Ishikawa (cell line): Measurements from ENCODE around the gene FRMPD2.

ENCODE experiments used
- CEBPB ChIP-seq: IDR thresholded peaks from 2 replicates; pipeline ENCODE4 v1.6.1; 2012
- CREB1 ChIP-seq: IDR thresholded peaks from 2 replicates; pipeline ENCODE4 v1.6.1; 2012; ENCODE audit warnings: low read depth
- EGR1 ChIP-seq: IDR thresholded peaks from 2 replicates; pipeline ENCODE4 v1.6.1; 2012
- EP300 ChIP-seq: IDR thresholded peaks from 2 replicates; pipeline ENCODE4 v1.6.1; 2012; ENCODE audit warnings: borderline replicate concordance
- FOXM1 ChIP-seq: IDR thresholded peaks from 2 replicates; pipeline ENCODE4 v1.6.1; 2012; ENCODE audit warnings: low read depth, borderline replicate concordance
- MAX ChIP-seq: IDR thresholded peaks from 2 replicates; pipeline ENCODE4 v1.6.1; 2012
- NFIC ChIP-seq: IDR thresholded peaks from 2 replicates; pipeline ENCODE4 v1.6.1; 2012
- RAD21 ChIP-seq: IDR thresholded peaks from 2 replicates; pipeline ENCODE4 v1.6.1; 2012; ENCODE audit warnings: low read depth
- REST ChIP-seq: IDR thresholded peaks from 2 replicates; pipeline ENCODE4 v1.6.1; 2012; ENCODE audit warnings: low read depth, mild to moderate bottlenecking
- TAF1 ChIP-seq: IDR thresholded peaks from 2 replicates; pipeline ENCODE4 v1.6.1; 2012; ENCODE audit warnings: low read depth, mild to moderate bottlenecking
- TCF12 ChIP-seq: IDR thresholded peaks from 2 replicates; pipeline ENCODE4 v1.6.1; 2012; ENCODE audit warnings: low read depth
- TEAD4 ChIP-seq: IDR thresholded peaks from 2 replicates; pipeline ENCODE4 v1.6.1; 2012
- USF1 ChIP-seq: IDR thresholded peaks from 2 replicates; pipeline ENCODE4 v1.6.1; 2012
- YY1 ChIP-seq: IDR thresholded peaks from 2 replicates; pipeline ENCODE4 v1.6.1; 2012; ENCODE audit warnings: low read depth
- ZBTB7A ChIP-seq: IDR thresholded peaks from 2 replicates; pipeline ENCODE4 v1.6.1; 2012; ENCODE audit warnings: low read depth

The FRMPD2 gene

GRCh38 chr10:48235501-48235900, 39.0 kb downstream of the FRMPD2 start:
- TF ChIP-seq RAD21 (no peak), CREB1 (no peak), TCF12 (no peak), CEBPB (no peak), EGR1 (no peak), FOXM1 (no peak), NFIC (no peak), REST (no peak), TAF1 (no peak), MAX (no peak), USF1 (no peak), EP300 (no peak), ZBTB7A (no peak), YY1 (no peak), TEAD4 (no peak)

- TF ChIP-seq USF1 (no peak), MAX (no peak), ZBTB7A (no peak)
Observed at GRCh38 chr10:48234787-48235186, 39.7 kb downstream of the FRMPD2 start.

- TF ChIP-seq CREB1 (no peak), MAX (no peak), RAD21 (no peak), TCF12 (no peak), REST (no peak), TAF1 (no peak), CEBPB (no peak), EGR1 (no peak), USF1 (no peak), TEAD4 (no peak), FOXM1 (no peak), EP300 (no peak), ZBTB7A (no peak), NFIC (no peak), YY1 (no peak)
Observed at GRCh38 chr10:48234295-48234694, 40.2 kb downstream of the FRMPD2 start.

GRCh38 chr10:48233559-48234005, 40.9 kb downstream of the FRMPD2 start:
- TF ChIP-seq ZBTB7A (no peak), RAD21 (no peak), TEAD4 (no peak), EP300 (no peak)

GRCh38 chr10:48232717-48233447, 41.6 kb downstream of the FRMPD2 start:
- no peak for TF ChIP-seq EP300
- no peak for TF ChIP-seq FOXM1
- TF ChIP-seq CEBPB: no peak
- no peak for TF ChIP-seq NFIC
- no peak for TF ChIP-seq USF1
